H1 (cell line): ENCODE data around the gene KRT13.

Experiments used
- CBX5 ChIP-seq: fragments of 300-800, 300-1000 bp; sonication (generic); IDR thresholded peaks from 2 replicates; pipeline ENCODE4 v1.7.1; 2016; ENCODE audit warnings: antibody characterized with exemption, low read length, low read depth
- CREB1 ChIP-seq: IDR thresholded peaks from 2 replicates; pipeline ENCODE4 v1.6.1; 2012; ENCODE audit warnings: inconsistent platforms
- EZH2 ChIP-seq: fragments of 200-600 bp; sonication (generic); IDR thresholded peaks from 2 replicates; pipeline ENCODE4 v1.7.1; 2012; ENCODE audit warnings: low read depth, mild to moderate bottlenecking, moderate library complexity, low read length, inconsistent platforms; ENCODE audit not compliant: severe bottlenecking
- KDM1A ChIP-seq: fragments of 200-600, 300-600 bp; sonication (generic); IDR thresholded peaks from 2 replicates; pipeline ENCODE4 v1.7.1; 2016; ENCODE audit warnings: mild to moderate bottlenecking, low read length, borderline replicate concordance
- POLR2A ChIP-seq, 2 experiments: IDR thresholded peaks; 1 replicate in 1 of 2; 2 replicates in 1 of 2; pipeline ENCODE4 v1.6.1; 2011; ENCODE audit warnings: low read depth in 2 of 2, low read length in 2 of 2, mild to moderate bottlenecking in 2 of 2; ENCODE audit errors: control extremely low read depth in 1 of 2
- SIX5 ChIP-seq: IDR thresholded peaks from 2 replicates; pipeline ENCODE4 v1.6.1; 2011; ENCODE audit warnings: mild to moderate bottlenecking, low read depth, low read length
- TAF1 ChIP-seq: IDR thresholded peaks from 2 replicates; pipeline ENCODE4 v1.6.1; 2011; ENCODE audit warnings: mild to moderate bottlenecking, low read depth, low read length
- YY1 ChIP-seq: IDR thresholded peaks from 2 replicates; pipeline ENCODE4 v1.6.1; 2011; ENCODE audit warnings: low read depth, mild to moderate bottlenecking, low read length
- TF ChIP-seq, protein P1 (sequence below), 3 experiments: IDR thresholded peaks; 1 replicate in 2 of 3; 2 replicates in 1 of 3; pipeline versions ENCODE4 v1.5.1 to v1.6.1; 2011; ENCODE audit warnings: low read length in 3 of 3, mild to moderate bottlenecking in 3 of 3, inconsistent platforms in 2 of 3, low read depth in 1 of 3, moderate library complexity in 1 of 3; ENCODE audit not compliant: insufficient read depth in 1 of 3; ENCODE audit errors: control extremely low read depth in 1 of 3

DNA sequence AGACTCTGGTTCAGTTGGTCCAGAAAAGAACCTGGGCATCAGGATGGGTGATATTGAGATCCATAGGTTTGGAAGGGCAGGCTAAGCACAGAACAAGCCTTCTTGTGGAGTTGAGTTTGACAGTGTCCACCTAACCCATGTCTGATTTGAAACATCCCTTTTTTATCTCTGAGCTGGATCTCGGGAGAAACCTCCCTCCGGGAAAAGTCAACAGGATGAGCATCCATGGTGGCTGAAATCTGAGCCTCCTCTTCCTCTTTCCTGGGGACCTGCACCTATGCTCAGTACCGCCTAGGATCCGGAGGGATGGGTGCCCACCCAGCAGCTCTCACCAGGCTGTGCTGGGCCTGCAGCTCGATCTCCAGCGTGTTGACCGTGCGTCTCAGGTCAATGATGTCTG is 41.7 kb downstream of the KRT13 start:
- no peak for TF ChIP-seq KDM1A
- no peak for TF ChIP-seq POLR2A (IDR thresholded peaks at IDR 0.05; ENCODE audit: control extremely low read depth in 1 of 2, low read depth in 2 of 2, low read length in 2 of 2)
- TF ChIP-seq CBX5: no peak
- TF ChIP-seq TAF1: no peak
- TF ChIP-seq, protein P1, sequence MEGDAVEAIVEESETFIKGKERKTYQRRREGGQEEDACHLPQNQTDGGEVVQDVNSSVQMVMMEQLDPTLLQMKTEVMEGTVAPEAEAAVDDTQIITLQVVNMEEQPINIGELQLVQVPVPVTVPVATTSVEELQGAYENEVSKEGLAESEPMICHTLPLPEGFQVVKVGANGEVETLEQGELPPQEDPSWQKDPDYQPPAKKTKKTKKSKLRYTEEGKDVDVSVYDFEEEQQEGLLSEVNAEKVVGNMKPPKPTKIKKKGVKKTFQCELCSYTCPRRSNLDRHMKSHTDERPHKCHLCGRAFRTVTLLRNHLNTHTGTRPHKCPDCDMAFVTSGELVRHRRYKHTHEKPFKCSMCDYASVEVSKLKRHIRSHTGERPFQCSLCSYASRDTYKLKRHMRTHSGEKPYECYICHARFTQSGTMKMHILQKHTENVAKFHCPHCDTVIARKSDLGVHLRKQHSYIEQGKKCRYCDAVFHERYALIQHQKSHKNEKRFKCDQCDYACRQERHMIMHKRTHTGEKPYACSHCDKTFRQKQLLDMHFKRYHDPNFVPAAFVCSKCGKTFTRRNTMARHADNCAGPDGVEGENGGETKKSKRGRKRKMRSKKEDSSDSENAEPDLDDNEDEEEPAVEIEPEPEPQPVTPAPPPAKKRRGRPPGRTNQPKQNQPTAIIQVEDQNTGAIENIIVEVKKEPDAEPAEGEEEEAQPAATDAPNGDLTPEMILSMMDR (IDR thresholded peaks at IDR 0.05; ENCODE audit: control extremely low read depth in 1 of 3, insufficient read depth in 1 of 3, low read depth in 1 of 3, low read length in 3 of 3): no peak
- no peak for TF ChIP-seq EZH2
- TF ChIP-seq SIX5: no peak
- no peak for TF ChIP-seq CREB1
- no peak for TF ChIP-seq YY1
